GM21515 (cell line): ENCODE measurements around the gene UBAC2.
"Not testable (repeated sequence)": the region's sequence is repeated elsewhere in the genome, so short reads cannot be mapped to it uniquely, and the experiment has no call there.

Experiments
- ATAC-seq: cut with Tn5 transposase; IDR thresholded peaks from one replicate; pipeline ENCODE4 v1.9.1; 2021; ENCODE audit not compliant: unreplicated experiment

UBAC2 gene

DNA sequence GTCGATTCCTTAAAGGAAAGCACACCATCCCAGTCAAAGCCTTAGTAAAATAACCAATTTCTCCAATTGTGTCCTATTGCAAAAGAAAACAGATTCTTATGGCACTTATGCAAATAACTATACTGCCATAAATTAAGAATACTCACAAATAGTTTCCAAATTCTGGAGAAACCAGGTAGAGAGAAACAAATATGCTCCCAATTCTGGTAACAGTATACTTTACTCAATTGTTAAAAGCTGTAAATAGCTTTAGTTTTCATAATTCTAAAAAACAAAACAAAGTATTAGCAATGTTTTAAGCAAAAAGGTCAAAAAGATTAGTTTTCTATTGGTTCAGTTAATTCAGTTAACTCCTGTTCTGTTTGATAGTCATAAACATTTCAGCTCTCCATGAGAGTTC lies 18.2 kb upstream of the UBAC2 start:
- no peak for ATAC-seq

DNA sequence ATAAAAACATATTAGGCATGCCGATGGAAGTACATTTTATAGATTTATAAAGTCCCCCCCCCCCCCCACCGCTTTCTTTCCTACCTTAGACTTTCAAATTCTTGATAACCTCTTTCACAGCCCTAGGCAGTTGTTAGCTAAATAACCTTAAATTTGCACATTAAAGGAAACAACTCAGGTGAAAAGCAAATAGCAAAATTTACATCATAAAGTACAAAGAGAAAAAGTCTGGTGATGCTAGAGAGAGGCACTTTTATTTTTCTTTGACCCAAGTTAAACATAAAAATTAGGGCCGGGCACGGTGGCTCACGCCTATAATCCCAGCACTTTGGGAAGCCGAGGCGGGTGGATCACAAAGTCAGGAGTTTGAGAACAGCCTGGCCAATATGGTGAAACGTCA lies 15.0 kb upstream of the UBAC2 start:
- ATAC-seq = no peak

DNA sequence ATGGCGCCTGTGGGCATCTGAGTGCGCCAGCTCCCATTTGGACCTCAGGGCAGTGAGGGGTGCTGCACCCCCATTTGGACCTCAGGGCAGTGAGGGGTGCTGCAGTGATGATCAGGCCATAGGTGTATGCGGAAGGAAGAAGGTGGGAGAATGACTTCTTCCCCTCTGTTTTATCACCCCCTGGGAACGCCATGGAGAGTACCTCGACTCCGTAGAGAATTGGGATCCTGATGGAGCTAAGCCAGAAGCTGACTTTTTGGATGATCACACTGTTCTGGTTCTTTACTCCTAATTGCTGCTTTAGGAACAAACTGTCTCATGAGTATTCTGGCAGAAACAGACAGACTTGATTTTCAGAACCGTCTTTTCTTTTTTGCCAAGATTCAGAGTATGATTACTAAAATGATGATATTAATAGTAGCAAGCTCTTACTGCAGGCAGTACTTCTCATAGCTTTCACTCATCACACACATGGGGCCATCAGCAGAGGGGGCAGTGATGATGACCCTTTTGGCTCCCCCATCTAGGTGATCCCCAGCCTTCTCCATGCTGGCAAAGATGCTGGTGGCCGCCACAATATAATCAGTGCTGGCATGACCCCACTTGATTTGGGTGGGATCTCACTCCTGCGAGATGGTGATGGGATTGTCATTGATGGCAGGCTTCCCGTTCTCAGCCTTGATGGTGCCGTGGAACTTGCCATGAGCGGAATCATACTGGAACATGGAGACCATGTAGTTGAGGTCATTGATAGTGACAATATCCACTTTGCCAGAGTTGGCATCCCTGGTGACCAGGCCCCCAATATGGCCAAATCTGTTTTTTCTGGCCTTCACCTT lies 10.3 kb upstream of the UBAC2 start:
- ATAC-seq = no peak

DNA sequence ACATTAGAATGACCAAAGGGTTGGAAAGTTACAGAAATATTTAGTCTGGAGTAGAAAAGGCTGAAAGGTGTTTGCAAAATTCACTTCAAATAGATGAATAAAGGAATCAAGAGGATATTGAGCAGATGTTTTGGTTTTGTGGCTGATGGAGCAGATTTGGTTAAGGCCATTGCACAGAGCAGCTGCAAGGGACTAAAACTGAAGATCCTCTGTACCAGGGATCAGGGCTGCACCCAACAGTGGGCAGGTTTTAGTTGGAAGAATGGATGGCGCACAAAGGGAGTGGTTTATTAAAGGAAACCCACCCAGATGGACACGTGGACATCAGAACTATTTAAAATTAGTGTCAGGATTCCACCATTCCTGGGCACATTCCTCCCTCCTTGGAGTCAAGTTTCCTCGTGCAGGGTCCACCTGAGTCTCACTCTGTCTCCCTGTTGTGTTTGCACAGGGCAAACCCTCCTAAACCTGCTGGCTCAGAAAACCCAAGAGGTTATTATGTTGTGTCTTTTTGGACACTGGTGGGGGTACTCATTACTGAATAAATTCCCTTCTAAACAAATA lies 9.2 kb upstream of the UBAC2 start:
- no peak for ATAC-seq

DNA sequence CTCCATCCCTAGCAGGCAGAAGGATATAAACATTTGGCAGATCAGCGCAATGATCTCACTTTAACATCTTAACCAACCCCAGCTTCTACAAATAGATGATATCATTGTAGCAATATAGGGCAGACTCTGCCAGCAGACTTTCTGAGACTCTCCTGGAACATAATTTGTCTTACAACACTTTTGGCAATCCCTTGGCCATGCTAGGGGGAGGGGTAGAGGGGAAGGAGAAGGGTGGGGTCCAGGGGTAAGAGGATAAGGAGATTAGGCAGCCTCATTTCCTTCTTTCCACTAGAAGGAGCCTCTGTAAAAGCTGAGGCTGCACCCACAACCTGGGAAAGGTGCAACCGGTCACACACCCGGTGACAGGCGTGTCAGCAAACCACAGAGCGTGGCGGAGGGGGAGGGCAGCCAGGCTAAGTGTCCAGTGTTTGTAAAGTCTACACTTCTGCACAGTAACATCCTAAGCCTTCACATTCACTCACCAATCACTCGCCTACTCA lies 8.7 kb upstream of the UBAC2 start:
- ATAC-seq = no peak

DNA sequence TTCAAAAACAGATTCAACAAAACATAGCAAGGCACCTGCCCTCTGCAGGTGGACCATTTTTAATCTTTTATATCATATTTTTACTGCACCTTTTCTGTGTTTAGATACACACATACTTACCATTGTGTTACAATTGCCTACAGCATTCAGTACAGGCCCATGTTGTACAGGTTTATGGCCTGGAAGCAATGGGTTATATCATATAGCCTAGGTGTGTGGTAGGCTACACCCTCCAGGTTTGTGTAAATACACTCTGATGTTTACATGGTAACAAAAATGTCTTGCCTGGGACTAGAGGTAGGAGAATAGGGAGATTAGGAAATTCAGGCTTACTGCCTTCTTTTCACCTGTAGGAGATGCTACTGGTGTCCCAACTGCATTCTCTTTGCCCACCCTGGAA lies 8.2 kb upstream of the UBAC2 start:
- ATAC-seq = no peak

DNA sequence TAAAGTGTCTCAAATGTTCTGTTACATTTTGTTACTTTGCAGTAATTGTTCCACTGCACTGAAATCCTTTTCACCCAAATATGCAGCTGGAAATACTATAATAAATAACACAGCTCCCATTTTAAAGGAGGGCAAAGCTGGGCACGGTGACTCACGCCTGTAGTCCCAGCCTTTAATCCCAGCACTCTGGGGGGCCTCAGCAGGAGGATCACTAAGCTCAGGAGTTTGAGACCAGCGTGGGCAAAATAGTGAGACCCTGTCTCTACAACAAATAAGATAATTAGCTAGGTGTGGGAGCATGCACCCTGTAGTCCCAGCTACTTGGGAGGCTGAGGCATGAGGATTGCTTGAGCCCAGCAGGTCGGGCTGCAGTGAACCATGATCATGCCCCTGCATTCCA lies 7.5 kb upstream of the UBAC2 start:
- ATAC-seq = no peak

DNA sequence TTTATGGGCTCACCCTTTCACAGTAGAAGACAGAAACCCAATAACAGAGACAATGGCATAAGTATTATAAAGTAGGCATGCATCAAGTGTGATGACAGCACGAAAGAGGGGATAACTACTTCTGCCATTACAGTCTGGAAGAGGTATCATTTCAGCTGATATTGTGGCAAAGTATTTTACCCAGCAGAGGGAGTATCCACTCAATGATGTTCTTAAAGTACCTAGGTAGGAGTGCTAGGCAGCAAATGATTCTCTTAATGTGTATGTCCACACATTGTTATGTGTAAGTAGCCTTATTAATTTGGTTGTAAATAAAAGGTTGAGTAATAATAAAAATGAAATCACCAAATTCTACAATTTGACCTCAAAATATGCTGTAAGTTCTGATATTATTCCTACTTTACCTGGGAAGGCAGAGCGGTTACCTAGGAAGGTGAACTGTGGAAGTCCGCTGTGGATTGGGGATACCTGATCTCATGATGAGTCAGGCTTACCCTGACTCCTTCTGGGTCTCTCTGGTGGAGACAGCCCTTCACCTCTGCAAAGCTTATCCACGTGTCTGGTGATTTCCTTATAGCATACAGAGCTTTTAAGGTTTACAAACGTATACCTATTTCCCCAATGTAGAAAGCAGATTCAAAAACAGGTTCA lies 4.1 kb upstream of the UBAC2 start:
- no peak for ATAC-seq

DNA sequence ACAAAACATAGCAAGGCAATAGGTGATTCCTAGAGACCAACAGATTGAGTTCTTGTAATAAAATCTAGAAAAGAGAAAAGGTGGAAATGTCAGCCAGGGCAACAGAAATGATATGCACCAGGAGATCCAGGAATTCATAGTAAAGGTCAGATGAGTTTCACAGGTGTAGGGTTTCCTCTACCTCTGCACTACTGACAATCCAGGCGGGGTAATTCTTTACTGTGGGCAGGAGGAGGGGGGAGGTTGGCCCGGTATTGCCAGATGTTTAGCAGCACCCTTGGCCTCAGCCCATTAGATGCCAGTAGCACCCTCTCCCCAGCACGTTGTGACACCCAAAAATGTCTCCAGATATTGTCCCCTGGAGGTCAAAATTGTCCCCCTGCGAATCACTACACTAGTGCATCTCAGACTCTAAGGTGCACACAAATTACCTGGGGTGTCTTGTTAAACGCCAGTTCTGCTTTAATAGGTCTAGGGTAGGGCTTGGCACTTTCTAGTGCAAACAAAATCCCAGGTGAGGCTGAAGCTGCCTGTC lies 3.5 kb upstream of the UBAC2 start:
- ATAC-seq = no peak

DNA sequence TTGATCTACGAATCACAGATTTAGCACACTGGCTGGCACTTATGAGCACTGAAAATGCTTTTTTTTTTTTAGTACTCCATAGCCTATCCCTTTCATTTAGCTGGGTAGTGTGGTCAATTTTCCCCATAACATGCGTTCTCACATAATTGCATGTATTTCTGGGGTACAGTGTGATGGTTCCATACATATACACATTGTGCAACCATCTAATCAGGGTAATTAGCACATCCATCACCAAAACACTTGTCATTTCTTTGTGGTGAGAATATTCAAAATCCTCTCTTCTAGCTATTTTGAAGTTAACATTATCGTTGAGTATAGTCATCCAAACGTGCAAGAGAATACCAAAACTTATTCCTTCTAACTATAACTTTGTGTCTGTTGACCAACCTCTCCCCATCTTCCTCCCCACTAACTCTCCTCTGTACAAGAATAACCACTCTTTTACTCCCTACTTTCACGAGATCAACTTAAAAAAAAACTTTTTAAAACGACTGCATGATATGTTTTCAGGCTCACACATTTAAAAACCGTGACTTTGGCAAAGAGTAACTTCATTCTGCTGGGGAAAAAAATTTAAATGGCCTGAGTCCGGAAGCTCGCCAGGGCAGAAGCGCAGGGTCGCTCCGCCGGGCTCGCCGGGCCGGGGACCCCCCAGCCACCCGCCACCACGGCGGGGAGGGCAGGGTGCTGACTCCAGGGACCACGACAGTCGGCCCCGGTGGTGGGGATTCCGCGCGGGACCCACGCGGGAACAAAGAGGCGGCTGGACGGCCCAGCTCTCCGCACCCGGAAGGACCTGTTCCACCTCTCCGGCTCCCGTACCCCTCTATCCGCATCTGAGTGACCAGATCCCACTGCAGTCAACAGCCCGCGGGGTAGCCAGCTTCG lies 868 bp upstream of the UBAC2 start:
- ATAC-seq = peak; percentile 2

DNA sequence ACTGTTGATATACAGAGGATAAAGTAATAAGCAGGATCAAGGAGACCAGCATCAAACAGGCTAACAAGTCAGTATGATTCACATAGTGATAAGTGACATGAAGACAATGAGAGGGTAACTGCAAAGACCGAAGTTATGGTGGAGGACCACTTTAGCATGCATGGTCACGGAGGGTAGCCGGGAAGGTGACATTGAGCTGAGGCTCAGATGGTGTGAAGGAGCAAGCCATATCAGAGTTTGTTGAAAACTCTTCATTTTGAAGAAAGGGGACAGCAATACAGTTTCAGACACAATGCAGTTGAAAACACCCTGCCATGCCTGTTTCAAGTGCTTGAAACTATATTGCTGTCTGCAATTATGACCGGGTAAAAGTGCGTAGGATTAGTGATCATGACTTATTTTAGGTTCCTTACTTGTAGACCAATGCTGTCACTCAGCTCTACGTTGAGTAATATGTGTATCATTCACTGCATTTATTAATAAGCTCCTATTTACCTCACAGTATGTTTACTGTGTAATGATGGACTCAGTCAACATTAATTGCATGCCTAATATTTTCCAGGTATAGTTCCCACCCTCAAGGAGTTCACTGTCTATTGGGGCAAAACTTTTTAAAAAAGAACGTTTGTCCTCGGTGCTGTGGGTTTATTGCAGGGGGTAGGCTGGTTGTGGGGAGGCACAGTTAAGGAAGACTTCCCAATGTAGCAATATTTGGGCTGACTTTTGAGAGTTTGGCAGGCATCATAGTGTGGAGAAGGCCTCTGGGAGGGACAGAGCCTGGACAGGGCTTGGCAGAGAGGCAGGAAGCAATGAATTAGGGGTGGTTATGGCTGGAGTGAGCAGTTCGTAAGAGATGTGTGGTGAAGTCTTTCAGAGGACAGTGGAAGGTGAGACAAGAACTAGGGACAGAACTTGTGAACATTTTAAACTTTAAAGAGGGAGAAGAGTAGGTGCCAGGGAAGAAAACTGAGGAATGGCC lies 3.2 kb downstream of the UBAC2 start:
- ATAC-seq = no peak

DNA sequence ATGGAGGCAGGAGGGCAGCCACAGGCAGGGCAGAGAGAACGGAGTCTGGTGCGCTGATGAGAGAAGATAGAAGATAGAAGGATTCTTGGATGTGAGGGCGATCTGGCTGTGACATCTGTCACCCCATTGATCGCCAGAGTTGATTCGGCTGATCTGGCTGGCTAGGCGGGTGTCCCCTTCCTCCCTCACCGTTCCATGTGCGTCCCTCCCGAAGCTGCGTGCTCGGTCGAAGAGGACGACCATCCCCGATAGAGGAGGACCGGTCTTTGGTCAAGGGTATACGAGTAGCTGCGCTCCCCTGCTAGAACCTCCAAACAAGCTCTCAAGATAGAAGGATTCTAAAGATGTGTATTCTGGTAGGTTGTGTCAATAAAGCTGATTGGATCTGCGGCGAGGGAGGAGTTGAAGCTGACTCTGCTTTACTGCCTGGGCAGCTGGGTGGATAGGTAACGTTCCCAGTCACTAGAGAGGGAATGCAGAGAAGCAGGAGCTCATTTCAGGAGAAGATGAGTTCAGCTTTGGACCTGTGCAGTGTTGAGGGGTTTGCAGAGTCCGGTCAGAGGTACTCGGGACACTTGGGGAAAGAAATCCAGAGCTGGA lies 5.1 kb downstream of the UBAC2 start:
- ATAC-seq = no peak

DNA sequence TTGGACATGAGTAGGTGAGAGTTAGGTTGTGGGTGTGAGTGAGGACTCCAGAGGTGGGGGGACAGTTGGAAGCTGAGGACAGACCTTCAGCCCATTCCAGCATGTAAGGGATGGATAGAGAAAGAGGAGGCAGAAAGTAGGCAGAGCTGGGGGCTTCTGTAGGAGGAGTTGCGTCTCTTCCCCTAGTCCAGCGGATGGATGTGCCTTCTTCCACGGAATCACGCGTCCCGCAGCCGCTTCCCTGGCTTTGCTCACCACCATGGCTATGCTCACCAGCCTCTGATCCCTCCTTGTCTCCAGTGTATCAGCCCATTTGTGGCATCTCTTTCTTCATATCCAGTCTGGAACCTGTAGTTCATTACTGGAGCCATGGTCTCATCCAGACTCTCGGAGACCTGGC lies 5.6 kb downstream of the UBAC2 start:
- no peak for ATAC-seq

DNA sequence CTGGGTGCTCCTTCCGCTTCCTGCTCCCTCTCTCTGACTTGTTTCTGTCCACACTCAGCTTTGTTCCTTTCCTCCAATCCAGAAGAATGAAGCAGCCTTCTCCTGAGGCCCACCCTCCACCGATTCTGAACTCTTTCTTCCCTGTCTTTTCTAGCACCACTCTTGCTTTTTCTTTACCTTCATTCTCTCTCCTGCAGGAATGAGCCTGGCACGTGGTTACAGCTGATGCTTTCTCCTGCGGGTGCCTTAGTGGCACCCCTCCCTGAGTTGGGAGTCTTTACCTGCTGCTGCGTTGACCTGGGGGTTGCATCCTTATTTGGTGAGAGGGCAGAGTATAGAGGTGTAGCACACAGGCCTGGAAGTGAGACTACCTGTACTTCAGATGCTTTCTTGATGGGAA lies 6.2 kb downstream of the UBAC2 start:
- ATAC-seq = no peak

DNA sequence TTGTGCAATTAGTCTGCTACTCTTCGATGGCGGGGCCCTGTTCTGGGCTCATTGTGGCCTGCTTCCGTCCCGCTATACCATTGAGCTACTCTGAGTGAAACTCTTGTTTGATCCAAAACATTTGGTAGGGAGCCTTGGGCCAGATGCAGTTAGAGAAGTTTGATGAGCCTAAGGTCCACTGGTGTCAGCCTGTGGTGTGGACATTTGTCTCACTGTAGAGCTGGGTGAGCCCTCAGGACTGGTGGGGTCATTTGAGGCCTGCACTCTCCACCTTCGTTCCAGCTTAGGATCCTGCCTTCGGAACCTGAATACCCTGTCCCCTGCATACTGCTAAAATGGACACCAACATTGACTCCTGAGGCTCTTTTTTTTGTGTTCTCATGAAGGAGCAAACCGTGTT lies 6.9 kb downstream of the UBAC2 start:
- ATAC-seq = no peak

DNA sequence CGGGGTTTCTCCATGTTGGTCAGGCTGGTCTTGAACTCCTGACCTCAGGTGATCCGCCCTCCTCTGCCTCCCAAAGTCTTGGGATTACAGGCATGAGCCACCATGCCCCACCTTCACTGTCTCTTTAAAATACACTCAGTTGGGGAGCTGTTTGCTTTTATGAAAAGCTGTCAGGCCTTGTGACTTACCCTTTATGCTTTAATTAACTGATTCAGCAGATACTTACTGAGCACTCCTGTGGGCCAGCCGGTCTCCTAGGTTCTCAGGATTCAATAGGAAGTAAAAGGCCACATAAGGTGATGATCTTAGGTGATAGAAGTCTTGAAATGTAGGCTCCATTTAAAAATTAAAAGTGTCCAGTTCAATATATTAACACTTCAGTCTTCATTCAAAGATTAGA lies 7.5 kb downstream of the UBAC2 start:
- no peak for ATAC-seq

DNA sequence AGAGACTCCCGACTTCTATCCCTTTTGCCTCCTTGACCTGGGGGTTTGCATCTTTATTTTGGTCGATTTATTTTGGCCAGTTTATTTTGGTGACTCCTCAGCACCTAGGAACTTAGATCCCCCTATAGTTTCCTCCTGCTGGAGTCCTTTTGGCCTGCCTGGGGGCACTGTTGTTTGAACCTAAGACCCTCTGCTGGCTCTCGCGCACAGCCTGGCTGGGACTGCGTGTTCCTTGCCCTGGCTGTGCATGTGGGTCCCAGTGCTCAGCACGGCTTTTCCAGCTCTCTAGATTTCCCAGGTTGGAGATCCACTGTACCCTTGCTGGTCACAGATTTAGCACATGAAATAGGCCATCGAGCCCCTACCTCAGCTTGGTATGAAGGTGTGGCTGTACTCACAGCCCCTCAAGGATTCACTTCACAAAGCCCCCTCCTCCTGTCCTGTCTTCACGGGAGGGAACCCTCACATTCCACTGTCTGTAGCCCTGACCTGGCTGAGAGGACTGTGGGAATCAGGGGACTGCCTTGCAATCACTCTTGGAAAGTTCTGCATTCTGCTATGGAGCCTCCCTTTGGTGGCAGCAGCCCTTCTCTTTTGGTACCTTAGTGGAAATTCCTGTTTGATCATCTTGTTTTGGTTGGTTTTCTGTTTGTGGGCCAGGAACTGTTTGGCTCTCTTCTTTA lies 8.3 kb downstream of the UBAC2 start:
- no peak for ATAC-seq

DNA sequence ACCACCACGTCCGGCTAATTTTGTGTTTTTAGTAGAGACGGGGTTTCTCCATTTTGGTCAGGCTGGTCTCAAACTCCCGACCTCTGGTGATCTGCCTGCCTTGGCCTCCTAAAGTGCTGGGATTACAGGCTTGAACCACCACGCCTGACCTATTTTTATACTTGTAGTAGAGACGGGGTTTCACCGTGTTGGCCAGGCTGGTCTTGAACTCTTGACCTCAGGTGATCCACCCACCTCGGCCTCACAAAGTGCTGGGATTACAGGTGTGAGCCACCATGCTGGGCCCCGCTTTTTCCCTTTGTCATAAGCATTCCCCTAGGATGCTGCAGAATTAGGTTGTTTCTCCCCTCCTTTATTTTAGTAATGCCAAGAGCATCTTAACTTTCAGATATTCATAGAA lies 10.0 kb downstream of the UBAC2 start:
- not testable (repeated sequence) for ATAC-seq
